Measurements from ENCODE around the gene ZNF354B.

DNA sequence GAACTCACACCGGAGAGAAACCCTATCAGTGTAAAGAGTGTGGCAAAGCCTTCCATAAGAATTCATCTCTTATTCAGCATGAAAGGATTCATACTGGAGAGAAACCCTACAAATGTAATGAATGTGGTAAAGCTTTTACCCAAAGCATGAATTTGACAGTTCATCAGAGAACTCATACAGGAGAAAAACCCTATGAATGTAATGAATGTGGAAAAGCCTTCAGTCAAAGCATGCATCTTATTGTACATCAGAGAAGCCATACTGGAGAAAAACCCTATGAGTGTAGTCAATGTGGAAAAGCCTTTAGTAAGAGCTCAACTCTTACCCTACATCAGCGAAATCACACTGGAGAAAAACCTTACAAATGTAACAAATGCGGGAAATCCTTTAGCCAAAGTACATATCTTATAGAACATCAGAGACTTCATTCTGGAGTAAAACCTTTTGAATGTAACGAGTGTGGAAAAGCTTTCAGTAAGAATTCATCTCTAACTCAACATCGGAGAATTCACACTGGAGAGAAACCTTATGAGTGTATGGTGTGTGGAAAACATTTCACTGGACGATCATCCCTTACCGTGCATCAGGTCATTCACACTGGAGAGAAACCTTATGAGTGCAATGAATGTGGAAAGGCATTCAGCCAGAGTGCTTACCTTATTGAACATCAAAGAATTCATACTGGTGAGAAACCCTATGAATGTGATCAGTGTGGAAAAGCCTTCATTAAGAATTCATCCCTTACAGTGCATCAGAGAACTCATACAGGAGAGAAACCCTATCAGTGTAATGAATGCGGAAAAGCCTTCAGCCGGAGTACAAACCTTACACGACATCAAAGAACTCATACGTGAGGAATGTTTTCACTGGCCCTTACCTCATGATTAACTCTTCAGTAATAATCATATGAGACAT is 72.3 kb downstream of the ZNF354B start:
- TF ChIP-seq EP300 (IDR thresholded peaks at IDR 0.05; ENCODE audit: borderline replicate concordance in 1 of 2, low read depth in 1 of 2, low read length in 1 of 2) (no peak), POLR2AphosphoS5 (IDR thresholded peaks at IDR 0.05; ENCODE audit: low read depth, low read length) (no peak), TAF1 (IDR thresholded peaks at IDR 0.05; ENCODE audit: borderline replicate concordance, low read depth, low read length) (no peak), CHD2 (IDR thresholded peaks at IDR 0.05; ENCODE audit: low read length, partially characterized antibody) (no peak), FOXM1 (IDR thresholded peaks at IDR 0.05; ENCODE audit: low read depth) (no peak)
- TF ChIP-seq, protein P1, sequence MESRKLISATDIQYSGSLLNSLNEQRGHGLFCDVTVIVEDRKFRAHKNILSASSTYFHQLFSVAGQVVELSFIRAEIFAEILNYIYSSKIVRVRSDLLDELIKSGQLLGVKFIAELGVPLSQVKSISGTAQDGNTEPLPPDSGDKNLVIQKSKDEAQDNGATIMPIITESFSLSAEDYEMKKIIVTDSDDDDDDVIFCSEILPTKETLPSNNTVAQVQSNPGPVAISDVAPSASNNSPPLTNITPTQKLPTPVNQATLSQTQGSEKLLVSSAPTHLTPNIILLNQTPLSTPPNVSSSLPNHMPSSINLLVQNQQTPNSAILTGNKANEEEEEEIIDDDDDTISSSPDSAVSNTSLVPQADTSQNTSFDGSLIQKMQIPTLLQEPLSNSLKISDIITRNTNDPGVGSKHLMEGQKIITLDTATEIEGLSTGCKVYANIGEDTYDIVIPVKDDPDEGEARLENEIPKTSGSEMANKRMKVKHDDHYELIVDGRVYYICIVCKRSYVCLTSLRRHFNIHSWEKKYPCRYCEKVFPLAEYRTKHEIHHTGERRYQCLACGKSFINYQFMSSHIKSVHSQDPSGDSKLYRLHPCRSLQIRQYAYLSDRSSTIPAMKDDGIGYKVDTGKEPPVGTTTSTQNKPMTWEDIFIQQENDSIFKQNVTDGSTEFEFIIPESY (IDR thresholded peaks at IDR 0.05; ENCODE audit: borderline replicate concordance, low read depth): no peak
- TF ChIP-seq, protein P2, sequence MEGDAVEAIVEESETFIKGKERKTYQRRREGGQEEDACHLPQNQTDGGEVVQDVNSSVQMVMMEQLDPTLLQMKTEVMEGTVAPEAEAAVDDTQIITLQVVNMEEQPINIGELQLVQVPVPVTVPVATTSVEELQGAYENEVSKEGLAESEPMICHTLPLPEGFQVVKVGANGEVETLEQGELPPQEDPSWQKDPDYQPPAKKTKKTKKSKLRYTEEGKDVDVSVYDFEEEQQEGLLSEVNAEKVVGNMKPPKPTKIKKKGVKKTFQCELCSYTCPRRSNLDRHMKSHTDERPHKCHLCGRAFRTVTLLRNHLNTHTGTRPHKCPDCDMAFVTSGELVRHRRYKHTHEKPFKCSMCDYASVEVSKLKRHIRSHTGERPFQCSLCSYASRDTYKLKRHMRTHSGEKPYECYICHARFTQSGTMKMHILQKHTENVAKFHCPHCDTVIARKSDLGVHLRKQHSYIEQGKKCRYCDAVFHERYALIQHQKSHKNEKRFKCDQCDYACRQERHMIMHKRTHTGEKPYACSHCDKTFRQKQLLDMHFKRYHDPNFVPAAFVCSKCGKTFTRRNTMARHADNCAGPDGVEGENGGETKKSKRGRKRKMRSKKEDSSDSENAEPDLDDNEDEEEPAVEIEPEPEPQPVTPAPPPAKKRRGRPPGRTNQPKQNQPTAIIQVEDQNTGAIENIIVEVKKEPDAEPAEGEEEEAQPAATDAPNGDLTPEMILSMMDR (IDR thresholded peaks at IDR 0.05): no peak
- TF ChIP-seq, protein P3, sequence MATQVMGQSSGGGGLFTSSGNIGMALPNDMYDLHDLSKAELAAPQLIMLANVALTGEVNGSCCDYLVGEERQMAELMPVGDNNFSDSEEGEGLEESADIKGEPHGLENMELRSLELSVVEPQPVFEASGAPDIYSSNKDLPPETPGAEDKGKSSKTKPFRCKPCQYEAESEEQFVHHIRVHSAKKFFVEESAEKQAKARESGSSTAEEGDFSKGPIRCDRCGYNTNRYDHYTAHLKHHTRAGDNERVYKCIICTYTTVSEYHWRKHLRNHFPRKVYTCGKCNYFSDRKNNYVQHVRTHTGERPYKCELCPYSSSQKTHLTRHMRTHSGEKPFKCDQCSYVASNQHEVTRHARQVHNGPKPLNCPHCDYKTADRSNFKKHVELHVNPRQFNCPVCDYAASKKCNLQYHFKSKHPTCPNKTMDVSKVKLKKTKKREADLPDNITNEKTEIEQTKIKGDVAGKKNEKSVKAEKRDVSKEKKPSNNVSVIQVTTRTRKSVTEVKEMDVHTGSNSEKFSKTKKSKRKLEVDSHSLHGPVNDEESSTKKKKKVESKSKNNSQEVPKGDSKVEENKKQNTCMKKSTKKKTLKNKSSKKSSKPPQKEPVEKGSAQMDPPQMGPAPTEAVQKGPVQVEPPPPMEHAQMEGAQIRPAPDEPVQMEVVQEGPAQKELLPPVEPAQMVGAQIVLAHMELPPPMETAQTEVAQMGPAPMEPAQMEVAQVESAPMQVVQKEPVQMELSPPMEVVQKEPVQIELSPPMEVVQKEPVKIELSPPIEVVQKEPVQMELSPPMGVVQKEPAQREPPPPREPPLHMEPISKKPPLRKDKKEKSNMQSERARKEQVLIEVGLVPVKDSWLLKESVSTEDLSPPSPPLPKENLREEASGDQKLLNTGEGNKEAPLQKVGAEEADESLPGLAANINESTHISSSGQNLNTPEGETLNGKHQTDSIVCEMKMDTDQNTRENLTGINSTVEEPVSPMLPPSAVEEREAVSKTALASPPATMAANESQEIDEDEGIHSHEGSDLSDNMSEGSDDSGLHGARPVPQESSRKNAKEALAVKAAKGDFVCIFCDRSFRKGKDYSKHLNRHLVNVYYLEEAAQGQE (IDR thresholded peaks at IDR 0.05; ENCODE audit: low read depth, low read length): no peak
- TF ChIP-seq, protein P4, sequence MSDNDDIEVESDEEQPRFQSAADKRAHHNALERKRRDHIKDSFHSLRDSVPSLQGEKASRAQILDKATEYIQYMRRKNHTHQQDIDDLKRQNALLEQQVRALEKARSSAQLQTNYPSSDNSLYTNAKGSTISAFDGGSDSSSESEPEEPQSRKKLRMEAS (IDR thresholded peaks at IDR 0.05; ENCODE audit: low read depth): no peak

All from SK-N-SH (cell line).